Measurements from ENCODE around the gene RASA3.
"Not testable (repeated sequence)": the region's sequence is repeated elsewhere in the genome, so short reads cannot be mapped to it uniquely, and the experiment has no call there.

RASA3 gene

DNA sequence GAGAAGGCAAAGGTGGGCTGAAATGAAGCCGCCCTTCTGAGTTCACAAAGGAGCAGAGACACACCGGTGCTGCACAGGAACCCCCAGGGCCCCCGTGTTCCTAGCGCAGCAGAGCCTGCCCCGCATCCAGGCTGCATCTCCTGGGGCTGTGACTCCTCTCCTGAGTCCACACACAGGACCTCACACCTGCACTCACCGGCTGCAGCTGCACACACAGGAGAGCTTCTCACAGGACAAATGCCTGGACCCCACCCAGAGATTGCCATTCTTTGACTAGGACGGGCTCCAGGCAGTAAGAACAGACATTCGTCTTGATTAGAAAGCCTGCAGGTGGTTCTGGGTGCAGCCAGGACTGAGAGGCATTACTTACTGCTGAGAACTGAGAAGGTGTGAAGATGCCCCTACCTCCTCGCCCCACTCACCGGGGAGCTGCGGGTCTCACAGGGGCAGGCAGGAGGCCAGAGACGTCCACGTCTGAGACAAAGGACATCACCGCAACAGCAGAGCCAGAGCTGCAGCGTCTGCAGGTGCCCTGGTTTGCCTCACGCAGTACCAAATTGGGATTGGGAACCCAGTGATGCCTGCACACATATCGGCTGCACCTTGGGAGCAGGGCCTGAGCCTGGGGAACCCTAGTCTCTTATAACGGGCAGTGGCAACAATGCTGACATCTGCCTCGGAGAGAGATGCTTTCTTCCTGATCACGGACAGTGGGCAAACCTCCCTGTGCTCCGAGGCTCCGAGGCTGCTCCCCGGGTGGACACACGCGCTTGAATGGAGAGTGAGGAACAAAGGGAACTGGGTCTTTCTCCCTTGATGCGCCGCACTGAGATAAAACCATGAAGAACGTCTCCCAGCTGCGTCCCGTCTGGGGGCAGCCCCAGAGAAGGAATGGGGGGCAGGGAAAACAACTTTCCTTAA is 50.4 kb downstream of the RASA3 start:
- no peak for DNase-seq (ENCODE audit: low spot score)

DNA sequence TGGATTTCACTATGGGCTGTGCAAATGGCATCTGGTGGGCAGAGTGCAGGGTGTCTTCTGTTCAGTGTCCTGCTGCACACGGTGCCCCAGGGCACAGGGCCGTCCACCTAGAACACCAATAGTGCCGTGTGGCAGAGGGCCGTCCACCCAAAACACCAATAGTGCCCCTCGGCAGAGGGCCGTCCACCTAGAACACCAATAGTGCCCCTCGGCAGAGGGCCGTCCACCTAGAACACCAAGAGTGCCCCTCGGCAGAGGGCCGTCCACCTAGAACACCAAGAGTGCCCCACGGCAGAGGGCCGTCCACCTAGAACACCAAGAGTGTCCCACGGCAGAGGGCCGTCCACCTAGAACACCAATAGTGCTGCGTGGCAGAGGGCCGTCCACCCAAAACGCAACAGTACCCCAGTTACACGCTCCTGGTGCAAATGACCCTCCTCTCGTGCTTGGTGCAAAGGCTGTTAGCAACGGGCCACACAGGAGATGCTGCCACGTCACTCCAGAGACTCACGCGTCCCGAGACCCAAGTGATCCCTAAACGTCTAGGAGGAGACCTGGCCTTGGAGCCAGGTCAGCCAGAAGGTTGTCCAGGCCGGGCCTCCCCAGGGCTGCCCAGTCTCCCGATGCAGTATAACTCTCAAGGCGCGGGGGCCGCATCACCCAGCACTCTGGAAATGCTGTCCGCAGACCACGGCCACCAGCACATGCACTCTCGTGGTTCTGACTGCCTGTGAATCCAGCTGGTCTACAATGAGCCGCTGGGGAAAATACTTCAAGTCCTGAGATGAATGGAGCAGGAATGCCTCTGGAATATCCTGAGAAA is 51.5 kb downstream of the RASA3 start:
- no peak for DNase-seq (ENCODE audit: low spot score)

DNA sequence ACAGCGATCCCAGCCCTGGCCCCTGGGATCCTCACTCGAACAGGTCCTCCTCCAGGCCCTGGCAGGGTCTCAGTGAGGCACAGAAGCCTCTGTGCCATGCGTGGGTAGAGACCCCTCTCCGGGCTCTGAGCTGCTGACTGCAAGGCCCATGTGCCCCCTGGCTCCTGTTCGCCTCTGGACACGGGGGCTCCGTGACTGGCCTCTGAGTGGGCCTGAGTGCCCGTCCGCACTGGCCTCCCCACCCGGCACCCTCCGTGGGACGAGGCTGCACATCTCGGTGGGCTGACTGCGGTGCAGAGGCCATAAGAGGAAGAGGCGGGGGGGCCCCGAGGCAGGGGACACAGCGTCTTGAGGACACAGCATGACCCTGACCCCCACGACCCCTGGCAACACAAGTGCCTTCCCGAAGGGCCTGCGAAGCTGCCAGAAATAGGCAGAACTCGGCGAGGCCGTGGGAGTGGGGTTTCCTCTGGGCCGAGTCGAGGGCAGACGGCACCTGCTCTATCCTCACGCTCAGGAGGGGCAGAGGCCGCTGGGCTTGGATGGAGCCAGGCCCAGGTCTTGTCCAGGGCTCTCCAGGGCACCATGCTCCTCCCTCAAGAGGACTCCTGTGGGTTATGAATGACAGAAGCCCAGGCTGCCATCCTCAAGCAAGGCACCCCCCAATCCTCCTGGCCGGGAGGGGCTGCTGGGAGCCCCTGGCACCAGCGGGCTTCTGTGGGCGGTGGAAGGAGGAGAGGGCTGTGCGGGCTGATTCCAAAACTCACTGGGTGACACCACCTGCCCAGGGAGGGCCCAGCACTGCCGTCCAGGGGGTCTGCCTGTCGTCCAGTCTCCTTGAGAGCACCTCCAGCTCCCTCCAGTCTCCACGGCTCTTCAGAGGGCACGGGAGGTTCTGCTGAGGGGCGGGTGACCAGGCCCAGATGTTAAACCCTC is 52.6 kb downstream of the RASA3 start:
- no peak for DNase-seq (ENCODE audit: low spot score)

DNA sequence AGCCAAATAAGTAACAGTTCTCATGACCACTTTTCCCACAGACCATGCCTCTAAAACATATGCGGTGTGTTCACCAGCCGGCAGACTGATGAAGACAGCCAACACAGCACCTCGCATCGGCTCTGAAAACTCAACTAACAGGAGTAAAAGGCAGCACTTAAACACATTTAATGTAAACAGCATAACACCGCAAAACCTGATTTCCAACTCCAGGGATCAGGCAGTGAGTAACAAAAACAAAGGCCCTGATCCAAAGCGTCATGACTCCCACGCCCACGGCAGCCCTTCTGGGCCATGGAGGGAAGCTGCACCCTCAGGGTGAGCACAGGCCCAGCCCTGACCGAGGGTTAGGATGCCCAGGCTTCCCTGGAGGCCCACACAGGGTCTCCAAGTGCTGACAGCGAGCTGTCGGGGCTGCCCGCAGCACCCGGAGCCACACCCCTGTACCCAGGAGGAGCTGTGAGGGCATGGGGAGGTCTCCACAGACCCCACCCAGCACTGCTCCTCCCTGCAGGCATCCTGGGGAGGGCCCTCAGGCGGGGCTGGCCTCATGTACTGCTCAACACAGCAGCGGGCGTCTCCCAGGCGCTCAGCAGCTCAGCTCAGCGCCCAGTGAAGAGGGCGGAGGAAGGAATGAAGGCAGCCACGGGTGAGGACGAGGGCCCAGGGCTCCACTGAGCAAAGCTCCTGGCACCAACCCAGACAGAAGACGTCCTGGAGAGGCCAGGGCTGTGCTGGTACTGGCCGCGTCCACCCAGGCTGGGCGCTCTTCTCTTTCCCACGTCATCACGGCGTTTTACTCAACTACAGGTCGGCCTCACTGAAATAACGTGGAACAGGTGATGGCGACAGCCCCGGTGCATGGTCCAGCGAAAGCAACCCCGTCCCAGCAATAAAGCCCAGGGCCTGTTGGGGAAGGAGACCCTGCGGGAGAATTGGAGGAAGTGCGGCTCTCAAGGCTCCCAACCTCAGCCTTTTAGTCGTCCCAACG is 53.7 kb downstream of the RASA3 start:
- no peak for DNase-seq (ENCODE audit: low spot score)

DNA sequence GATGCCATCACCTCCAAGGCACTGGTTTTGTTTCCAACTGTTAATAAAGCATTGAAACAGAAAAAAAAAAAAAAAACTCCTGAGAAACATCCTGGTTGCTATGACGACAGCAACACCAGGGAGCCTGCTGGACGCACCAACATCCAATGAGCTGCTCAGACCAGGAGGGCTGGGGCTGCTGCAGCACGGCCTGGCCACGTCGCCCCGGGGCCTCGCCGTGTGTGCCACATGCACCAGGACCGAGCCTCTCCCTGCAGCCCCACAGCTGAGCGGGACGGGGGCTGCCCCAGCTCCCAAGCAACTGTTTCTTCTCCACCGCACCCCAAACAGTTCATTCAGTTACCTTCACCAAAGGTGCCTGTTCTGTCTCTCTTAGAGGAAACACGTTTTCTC is 54.5 kb downstream of the RASA3 start:
- DNase-seq (ENCODE audit: low spot score) = no peak

DNA sequence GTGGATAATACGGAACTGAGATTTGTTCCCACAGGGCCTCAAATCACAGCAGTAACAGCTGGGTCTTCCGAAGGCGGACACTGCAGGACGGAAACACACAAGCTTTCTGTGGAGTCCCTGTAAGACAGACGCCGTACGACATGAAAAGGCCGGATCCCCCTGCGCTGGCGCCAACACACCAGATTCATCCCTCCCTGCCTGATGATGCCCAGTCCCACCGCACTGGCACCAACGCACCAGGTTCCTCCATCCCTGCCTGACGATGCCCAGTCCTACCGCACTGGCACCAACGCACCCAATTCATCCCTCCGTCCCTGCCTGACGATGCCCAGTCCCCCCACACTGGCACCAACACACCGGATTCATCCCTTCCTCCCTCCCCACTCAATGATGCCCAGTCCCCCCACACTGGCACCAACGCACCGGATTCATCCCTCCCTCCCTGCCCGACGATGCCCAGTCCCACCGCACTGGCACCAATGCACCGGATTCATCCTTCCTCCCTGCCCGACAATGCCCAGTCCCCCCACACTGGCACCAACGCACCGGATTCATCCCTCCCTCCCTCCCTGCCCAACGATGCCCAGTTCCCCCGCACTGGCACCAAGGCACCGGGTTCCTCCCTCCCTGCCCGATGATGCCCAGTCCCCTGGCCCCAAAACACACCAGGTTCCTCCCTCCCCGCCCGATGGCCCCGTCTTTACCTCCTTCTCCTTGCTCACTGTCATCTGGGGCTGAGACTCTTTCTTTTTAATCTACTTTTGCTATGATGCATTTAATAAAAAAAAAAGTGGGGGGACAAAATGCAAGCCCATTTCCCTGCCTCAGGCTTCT is 55.1 kb downstream of the RASA3 start:
- DNase-seq (ENCODE audit: low spot score) = no peak

DNA sequence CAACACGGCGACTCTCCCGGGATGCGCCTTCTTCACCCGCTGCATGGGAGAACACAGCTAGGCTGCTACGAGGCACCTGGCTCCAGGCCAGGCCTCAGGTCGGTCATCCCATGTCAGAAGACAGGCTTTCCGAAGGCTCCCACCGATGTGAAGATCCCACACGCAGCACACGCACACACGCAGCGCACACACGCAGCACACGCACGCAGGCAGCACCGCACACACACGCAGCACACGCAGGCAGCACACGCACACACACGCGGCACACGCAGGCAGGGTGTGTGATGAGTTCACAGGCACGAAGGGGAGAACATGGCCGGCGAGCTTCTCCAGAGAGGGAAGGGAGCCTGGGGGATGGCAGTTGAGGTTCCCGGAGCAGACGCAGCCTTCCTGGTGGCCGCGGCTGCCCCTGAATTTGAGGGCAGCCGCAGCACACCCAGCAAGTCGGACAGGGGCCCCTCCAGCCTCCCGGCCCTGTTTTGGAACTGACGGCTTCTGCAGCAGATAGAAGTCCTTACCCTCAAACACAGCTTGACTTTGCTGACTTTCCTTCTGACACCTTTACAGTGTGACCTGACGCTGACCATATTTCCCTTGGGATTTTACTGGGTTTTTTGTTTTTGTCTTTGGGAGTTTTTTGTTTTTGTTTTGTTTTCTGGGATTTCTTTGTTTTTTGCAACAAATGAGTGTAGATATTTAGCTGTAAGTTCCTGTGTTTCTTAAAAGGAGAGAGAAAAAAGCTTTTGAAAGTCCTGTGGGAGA is 55.9 kb downstream of the RASA3 start:
- DNase-seq (ENCODE audit: low spot score) = no peak

DNA sequence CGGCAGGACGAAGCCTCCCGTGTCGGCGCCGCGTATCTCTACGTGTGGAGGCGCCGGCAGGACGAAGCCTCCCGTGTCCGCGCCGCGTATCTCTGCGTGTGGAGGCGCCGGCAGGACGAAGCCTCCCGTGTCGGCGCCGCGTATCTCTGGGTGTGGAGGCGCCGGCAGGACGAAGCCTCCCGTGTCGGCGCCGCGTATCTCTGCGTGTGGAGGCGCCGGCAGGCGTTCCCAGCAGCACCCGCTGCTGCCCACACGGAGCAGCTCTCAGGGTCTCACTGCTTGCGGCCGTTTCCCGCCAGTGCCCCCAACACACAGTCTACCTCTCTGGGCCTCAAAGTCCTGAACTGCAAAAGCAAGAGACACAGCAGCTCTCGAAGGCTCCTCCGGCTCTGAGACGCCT is 56.6 kb downstream of the RASA3 start:
- DNase-seq (ENCODE audit: low spot score) = not testable (repeated sequence)

DNA sequence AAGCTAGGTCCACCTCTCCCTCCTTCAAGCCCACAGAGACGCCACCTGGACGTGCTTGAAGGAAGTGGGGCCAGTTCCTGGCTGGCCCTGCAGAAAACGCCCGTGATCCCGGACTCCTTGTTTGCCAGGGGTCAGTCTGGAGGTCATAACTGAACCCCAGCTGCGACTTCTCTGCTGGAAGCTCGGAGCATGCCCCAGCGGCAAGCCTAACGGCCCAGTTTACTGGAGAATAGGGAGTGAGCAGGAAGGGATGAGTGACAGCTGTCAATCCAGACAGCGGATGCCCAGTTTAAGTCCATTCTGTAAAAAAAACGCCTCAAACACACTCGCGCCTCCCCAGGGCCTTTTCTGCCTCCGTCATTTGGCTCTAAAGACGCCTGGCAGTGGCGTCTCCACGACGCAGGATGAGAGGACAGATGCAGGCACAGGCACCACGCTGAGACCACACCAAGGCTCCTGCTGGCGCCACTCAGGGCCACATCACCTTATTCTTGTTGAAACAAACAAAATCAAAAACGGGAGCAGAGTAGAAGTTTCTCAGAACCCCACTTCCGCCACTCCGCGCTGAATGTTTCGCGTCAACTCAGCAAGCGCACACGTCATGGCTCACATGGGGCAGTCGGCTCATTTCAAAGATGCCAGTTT is 57.6 kb downstream of the RASA3 start:
- no peak for DNase-seq (ENCODE audit: low spot score)

DNA sequence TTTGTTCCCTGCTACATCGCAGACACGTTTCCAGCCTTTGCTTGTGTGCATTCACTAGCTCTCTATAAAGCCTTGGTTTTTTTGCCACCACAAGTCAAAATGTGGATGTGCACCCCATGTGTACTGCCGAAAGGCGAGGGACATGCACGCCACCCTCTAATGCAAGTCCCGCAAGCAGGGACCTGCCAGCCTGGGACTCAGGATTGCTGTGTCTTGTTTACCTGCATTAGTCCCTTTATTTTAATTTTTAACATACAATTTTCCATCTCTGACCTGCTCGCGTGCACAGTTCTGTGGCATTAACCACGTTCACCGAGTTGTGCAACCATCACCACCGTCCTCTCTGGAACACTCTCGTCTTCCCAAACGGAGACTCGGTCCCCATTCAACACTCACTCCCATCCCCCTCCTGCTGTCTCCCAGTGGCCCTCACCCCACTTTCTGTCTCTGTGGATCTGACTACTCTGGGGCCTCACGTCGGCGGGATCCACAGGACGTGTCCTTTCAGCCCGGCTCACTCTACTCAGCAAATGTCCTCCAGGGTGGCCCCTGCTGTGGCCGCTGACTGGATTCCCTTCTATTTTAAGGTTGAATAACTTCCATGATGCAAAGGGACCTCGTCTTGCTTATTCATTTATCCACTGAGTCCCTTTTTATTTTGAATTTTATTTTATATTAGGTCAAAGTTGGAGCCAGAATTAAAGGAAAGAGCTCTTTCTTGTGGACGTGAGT is 58.4 kb downstream of the RASA3 start:
- no peak for DNase-seq (ENCODE audit: low spot score)

DNA sequence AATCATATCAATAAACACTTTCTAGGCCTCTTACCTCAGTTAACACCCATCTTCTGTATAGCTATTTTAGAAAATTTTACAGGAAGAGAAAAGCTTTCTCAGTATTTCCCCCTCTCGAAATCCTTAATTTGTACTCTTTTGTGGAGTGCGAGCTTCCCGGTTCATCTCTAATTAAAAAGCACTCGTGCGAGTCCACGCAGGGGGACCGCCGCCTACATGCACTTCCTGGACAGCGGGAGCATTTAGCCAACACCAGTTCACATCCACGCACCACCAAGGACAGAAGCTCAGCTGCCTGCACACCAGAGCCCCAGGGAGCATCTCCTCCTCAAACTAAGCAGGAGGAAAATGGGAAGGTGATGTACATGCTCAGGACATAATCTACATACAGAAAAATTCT is 60.0 kb downstream of the RASA3 start:
- DNase-seq (ENCODE audit: low spot score) = no peak

DNA sequence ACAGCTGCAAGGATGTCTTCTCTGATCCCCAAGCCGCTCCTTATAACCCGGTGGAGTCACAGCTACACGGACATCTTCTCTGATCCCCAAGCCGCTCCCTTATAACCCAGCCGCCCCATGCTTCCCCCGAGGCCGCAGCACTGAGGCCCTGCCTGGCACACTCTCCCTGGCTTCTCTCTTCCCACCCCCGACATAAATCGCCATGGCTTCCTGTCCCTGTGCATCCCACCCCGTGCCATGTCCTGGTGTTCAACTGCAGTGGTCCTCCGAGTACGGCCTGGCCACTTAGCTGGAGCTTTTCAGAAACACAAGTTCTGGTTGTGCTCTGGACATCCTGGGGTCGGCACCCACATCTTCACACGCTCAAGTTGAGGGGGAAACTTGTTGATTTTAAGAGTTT is 60.4 kb downstream of the RASA3 start:
- DNase-seq (ENCODE audit: low spot score) = no peak

DNA sequence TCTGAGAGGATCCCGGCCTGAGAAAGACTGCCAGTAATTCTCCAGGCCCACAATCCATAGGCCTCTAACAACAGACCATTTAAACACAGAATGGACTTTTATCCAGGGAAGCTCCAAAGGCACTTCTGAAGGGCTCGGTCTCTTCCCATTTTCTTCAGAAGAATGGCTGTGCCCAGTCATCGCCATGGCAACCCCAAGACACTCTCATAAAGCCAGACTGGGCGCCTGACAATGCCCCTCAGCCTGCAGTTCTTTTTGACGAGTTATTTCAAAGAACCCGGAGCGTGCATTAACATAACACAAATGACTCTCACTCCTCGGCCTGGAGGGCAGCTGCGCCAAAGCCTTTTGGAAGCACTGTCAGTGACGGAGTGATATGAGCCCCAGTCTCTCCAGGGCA is 61.0 kb downstream of the RASA3 start:
- DNase-seq (ENCODE audit: low spot score) = no peak

DNA sequence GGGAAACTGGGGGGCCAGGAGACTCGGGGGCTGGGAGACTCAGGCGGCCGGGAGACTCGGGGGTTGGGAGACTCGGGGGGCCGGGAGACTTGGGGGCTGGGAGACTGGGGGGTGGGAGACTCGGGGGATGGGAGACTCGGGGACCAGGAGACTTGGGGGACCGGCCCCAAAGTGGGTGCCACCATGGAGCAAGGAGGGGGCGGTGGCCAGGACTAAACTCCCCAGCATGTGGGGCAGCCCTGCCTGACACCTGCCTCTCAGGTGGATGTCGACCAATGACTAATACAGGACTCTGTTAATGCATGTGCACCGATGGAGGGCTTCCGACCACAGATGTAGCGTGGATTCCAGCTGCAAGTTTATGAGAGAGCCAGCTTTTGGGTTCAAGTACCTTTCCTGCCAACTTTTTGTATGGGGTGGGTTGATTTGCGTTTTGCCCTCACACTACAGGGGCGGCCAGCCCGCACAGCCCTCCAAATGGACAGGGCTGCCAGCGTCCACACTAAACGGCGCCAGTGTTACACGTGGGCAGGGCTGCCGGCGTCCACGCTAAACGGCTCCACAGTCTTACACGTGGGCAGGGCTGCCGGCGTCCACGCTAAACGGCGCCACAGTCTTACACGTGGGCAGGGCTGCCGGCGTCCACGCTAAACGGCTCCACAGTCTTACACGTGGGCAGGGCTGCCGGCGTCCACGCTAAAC is 62.2 kb downstream of the RASA3 start:
- no peak for DNase-seq (ENCODE audit: low spot score)

DNA sequence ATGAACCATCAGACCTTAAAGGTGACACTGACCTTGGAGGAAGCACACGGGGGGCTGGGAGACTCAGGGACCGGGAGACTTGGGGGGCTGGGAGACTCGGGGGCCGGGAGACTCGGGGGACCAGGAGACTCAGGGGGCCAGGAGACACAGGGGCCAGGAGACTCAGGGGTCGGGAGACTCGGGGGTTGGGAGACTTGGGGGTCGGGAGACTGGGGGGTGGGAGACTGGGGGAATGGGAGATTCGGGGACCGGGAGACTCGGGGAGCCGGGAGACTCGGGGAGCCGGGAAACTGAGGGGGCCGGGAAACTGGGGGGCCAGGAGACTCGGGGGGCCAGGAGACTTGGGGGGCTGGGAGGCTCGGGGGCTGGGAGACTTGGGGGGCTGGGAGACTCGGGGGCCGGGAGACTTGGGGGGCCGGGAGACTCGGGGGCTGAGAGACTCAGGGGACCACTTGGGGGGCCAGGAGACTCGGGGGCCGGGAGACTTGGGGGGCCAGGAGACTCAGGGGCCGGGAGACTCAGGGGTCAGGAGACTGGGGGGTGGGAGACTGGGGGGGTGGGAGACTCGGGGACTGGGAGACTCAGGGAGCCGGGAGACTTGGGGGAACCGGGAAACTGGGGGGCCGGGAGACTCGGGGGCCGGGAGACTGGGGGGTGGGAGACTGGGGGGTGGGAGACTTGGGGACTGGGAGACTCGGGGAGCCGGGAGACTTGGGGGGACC is 62.9 kb downstream of the RASA3 start:
- no peak for DNase-seq (ENCODE audit: low spot score)

DNA sequence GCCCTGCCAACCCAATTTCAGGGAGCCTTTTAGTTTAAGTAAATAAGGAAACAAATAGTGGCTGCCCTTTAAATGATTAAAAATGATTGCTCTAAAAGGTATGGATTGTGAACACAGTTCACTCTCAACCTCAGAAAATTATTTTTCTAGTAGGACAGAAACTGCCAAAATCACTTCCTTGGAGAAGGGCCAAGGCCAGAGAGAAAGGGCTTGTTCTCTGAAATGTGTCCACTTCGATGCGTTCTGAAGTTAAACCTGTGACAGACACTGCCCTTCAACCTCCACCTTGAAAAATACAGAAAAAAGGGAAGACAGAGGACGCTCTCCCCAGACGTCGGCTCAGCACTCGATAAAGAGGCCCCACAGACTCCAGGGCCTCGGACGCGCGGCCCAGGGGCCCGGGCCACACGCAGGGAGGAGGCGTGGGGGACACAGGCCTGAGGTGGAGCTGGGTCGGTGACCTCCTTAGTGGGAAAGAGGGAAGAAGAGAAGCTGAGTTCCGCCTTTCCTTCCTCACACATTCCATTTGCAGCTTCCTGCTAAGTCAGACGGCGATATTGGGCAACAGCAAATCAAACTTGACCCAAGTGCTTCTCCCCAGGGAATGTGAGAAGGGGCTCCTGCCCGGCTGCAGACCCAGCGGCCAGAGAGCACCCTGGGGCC is 63.6 kb downstream of the RASA3 start:
- no peak for DNase-seq (ENCODE audit: low spot score)
